MV-4-11 (cell line): ENCODE measurements around the gene SLC16A8.
A peak's percentile ranks its signal among the peaks of the same experiment; 100 is the strongest.
"Not testable (repeated sequence)": the region's sequence is repeated elsewhere in the genome, so short reads cannot be mapped to it uniquely, and the experiment has no call there.

ENCODE experiments used
- DNase-seq: peaks from one replicate; lab custom pipeline; 2025; lab: John Stamatoyannopoulos, UW

Gene SLC16A8

DNA sequence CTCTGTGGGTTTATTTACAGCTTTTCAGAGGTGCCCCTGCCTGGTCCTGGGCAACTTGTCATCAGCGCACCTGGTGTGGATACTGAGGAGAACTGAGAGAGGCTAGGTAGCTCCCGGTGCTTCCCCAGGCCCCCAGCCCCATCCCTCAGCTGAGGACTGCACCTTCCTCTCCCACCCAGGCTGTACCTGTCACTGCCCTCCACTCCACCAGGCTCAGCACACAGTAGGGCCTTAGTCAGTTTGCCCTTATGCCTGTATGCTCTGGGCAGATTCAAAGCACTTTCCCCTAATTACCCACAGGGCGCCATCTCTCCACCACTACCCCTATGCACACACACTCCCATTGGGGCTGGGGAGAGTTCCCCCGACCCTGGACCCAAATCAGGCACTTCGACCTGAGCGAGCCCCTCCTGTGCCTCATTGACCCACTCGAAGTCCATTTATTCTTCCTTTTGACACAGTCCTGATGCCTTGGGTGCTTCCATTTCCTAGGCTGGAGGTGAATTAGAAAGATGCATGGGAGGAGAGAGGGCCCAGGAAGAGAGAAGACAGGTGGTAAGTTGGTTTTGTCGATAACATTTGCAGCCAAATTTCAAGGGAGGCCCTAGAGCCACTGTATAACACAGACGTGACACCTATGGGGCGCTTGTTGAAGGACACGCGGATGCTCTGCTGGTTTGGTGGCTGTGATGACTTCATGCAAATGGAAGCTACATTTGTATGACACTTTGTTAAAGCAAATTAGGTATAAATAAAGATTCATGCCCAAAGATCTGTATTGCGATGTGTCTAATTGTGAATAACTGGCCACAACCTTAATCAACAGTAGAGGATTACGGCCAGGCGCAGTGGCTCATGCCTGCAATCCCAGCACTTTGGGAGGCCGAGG lies 40.6 kb downstream of the SLC16A8 start:
- DNase-seq = no peak

DNA sequence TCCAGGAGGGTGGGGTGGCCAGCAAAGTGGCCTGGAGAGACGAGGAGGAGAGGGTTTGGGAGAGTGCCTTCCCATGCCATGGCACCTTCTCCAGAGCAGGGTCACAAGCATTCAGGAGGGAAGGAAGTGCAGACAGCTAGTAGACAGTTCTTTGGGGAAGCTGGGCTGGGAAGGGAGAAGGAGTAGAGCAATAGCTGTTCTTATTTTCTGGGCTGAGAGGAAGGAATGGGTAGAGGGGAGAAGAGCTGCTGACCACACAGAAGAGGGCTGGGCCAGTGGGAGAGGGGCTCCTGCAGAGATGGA lies 41.5 kb downstream of the SLC16A8 start:
- peak; percentile 9 for DNase-seq

- peak; percentile 20 for DNase-seq
These were observed 42.1 kb downstream of the SLC16A8 start for GRCh38 chr22:38041760-38042487.

GRCh38 chr22:38040953-38041759 lies 42.8 kb downstream of the SLC16A8 start:
- no peak for DNase-seq

- DNase-seq = no peak
These were observed 44.8 kb downstream of the SLC16A8 start for GRCh38 chr22:38038890-38039812.

- DNase-seq = no peak
These were observed 45.6 kb downstream of the SLC16A8 start for GRCh38 chr22:38038426-38038825.

DNA sequence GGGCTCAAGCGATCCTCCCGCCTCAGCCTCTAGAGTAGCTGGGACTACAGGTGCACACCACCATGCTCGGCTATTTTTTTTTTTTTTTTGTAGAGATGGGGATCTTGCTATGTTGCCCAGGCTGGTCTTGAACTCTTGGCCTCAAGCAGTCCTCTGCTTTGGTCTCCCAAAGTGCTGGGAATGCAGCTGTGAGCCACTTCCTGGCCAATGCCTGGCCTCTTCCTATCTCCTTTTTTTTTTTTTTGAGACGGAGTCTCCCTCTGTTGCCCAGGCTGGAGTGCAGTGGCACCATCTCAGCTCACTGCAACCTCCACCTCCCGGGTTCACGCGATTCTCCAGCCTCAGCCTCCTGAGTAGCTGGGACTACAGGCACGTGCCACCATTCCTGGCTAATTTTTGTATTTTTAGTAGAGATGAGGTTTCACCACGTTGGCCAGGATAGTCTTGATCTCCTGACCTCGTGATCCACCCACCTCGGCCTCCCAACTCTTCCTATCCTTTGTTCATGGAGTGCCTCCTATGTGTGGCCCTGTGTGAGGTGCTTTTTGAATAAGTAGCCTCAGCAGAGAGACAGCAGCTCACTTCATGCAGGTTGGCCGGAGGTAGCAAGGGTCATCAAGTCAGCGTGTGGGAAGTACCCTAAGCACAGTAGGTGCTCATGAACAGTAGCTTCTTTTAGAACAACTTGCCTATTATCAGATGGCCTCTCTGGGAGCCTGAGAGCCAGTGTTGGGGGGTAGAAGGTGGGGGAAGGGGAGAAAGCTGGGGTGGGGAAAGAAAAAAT lies 46.4 kb downstream of the SLC16A8 start:
- DNase-seq = not testable (repeated sequence)

DNA sequence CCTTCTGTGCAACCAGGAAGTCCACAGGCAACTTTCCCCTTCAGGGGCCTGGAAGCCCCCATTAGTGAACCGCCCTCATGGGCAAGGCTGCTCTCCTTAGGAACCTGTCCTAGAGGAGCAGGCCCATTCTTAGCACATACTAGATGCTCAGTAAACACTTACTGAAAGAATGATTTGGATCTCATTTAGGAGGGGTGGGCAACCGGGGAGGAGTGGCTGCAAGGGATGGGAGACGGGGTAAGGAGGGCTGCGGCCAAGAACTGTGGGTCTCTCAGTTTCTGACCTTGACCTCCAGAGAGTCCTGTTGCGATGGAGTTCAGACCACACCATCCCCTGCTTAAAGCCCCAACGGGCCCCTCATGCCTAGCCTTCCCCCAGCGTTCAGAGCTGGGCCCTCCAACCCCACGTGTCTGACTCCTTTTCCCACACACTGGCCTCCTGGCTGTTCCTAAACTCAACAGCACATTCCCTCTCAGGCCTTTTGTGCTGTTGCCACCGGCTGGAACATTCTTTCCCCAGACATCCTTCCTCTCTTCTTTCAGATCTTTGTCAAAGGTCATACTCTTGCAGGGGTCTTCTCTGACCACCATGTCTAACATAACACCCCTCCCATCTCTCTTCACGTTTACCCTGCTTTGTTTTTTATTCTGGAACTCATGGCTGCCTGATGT lies 47.5 kb downstream of the SLC16A8 start:
- DNase-seq = no peak

GRCh38 chr22:38035530-38035885 lies 48.5 kb downstream of the SLC16A8 start:
- DNase-seq = no peak

GRCh38 chr22:38034884-38035529 lies 49.0 kb downstream of the SLC16A8 start:
- no peak for DNase-seq

DNA sequence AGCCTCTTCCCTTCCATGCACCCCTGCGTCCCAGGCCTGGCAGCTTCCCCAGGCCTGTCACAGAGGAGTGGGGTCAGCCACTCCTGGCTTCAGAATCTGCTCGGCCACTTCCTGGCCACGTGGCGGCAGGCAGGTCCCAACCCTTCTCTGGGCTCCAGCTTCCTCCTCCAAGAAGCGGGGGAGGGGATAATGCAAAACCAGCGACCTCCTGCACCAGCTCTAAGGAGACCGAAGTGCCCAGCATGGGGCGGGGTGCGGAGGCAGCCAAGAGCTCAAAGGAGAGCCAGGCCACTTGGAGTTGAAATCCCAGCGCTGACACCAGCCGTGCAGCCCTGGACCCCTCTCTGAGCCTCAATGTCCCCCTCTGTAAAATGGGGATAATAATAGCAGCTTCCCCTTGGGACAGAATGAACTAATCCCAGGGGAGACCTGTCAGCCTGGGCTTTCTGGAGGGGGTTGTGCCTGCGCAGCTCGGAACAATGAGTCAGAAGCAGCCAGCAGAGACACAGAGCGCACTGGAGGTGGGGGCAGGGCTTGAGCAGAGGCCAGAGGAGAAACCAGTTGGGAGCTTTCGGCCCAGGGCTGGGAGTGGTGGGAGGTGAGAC lies 49.6 kb downstream of the SLC16A8 start:
- peak; percentile 83 for DNase-seq

GRCh38 chr22:38033522-38034277 lies 50.3 kb downstream of the SLC16A8 start:
- no peak for DNase-seq

DNA sequence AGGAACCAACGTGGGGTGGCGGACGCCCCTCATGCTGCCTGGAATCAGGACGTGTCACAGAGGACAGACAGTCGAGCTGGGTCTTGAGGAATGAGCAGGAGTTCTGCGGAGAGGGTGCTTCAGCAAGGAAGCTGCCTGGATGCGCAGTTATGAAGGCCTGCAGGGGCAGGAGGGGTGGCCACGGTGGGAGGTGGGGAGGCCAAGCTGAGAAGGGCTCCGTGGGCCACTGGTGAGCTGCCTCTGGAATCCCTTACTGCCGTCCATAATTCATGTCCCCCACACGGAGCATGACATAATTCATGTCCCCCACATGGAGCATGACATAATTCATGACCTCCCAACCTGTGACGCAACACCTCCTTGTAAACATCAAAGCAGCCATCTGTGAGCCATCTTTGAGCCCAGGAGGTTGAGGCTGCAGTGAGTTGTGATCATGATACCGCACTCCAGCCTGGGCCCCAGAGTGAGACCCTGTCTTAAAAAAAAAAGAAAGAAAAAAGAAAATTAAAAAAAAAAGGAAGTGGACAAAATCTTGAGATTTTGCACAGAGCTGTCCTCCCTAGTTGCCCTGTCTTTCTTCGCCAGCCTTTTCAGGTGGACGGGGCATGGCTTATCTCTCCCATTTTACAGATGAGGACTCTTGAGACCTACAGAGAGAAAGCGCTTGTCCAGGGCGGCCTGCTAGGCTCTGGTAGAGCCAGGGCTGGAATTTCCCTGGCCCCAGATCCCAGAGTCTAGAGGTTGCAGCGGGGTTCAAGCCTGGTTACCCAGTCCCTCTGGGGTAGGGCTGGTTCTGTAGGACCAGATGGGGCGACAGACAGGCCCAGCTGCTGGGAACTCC lies 51.1 kb downstream of the SLC16A8 start:
- peak; percentile 81 for DNase-seq

DNA sequence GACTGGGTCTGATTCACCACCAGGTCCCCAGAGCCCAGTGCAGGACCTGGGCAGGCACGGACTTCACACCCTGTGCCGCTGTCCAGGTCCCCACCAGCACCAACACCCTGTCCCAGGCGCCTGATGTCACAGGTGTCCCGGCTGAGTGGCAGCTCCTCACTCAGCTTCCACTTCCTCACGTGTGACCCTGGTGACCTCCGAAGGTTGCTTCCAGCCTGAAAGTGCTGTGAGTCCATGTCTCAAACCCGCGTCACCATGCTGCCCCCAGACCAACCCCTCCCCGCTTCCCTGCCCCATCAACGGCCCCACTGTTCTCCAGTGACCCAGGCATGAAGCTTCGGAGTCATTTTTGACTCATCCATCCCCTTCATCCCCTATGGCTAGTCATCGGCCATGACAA lies 52.5 kb downstream of the SLC16A8 start:
- DNase-seq = no peak

- DNase-seq = no peak
These were observed 53.5 kb downstream of the SLC16A8 start for GRCh38 chr22:38030311-38031133.

DNA sequence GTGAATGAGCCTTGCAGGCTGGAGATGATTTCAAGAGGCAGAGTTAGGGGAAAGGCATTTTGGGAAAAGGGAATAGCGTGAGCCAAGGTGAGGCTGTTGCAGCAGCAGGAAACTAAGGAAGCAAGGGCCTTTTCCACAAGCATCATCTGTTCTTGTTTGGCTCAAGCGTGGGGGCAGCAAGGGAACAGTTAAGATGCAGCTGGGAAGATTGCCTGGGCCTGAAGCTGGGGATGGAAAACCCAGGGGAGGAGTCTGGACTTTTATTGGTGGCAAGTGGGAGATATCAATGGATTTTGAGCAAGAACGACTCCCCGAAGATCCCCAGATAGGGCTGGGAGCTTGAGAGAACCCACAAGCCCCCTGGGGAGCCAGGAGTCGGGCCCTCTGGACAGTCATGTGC lies 54.1 kb downstream of the SLC16A8 start:
- DNase-seq = no peak

DNA sequence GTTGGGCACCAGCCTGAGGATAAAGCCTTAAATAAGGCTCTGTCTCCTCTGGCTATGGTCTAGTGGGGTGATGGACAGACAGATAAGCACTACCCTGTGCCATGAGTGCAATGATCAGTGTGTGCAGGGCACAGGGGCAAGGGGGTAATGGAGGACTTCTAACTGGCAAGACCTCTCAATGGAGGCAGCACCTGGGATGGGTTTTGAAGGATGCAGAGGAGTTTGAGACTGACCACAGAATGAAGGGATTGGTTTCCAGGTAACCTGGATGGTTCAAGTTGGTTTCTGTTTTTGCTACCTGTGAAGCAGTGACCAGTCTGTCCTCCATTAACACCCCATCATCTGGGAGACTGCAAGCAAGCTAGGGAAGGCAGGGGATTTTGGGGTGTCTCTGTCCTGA lies 54.6 kb downstream of the SLC16A8 start:
- no peak for DNase-seq
